Colon (tissue), 2 donors: Measurements from ENCODE around the gene ITGB8.
A peak's percentile ranks its signal among the peaks of the same experiment; 100 is the strongest.
"Not testable (repeated sequence)": the region's sequence is repeated elsewhere in the genome, so short reads cannot be mapped to it uniquely, and the experiment has no call there.

Source experiments
- FAIRE-seq: peaks from 2 replicates; lab custom pipeline; 2012; peaks lifted over from hg19 to GRCh38; lab: Jason Lieb, UNC
- donor health status: control.
- donor health status: control.

The ITGB8 gene

DNA sequence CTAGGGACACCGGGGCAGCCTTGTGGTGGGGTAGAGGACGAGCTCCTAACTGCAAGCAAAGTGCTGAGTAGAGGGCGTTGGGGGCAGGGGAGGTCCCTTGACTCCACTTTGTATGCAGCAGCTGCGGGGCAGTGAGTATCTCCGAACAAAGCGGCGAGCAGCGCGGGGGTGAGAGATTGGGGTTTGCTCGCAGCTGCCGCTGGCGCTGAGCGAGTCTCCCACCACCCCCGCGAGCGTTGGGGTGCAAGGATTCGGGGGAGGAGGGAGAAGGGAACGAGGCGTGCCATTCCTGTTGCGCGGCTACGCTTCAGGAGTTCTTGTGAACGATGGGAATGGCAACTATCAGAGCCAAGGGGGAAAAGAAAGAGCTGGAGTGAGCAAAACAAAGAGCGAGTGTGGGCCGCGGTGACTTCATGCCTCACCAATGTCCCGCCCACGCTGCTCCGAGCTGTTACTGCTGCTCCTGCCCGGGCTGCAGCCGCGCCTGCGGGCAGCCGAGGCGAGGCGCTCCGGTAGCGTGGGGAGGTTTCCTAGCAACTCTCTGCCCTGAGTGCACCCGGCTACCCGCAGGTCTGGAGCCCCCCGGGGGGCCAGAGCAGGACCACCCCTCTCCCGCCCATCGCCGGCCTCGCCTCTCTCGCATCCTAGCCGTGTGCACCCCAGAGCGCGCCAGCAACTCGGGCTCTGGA lies at the start of gene ITGB8:
Gene ITGB8 (plus strand): TSS at position 662 of the 689 bp plus-strand sequence. CDS start 907 bp downstream, outside the sequence.
- no peak for FAIRE-seq

- FAIRE-seq = no peak
Observed at GRCh38 chr7:20282959-20283358, 47.7 kb upstream of the ITGB8 start.

DNA sequence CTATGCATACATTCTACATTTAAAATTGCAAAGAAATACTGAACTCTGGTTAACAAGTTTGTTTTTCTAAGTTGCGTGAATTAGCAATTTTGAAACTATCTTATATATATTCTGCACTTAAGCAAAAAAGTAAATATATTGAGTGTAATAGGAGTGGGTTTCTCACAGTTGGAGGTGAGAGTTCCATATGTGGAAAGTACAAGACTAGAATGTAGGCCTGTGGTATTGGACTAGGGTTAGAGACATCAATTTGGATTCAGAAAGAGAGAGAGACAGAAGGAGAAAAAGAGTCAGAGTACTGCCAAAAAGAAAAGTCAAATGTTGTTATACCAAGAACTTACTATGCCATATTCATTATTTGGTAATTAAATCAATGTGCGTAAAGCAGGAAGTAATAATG lies 47.3 kb upstream of the ITGB8 start:
- FAIRE-seq = no peak

DNA sequence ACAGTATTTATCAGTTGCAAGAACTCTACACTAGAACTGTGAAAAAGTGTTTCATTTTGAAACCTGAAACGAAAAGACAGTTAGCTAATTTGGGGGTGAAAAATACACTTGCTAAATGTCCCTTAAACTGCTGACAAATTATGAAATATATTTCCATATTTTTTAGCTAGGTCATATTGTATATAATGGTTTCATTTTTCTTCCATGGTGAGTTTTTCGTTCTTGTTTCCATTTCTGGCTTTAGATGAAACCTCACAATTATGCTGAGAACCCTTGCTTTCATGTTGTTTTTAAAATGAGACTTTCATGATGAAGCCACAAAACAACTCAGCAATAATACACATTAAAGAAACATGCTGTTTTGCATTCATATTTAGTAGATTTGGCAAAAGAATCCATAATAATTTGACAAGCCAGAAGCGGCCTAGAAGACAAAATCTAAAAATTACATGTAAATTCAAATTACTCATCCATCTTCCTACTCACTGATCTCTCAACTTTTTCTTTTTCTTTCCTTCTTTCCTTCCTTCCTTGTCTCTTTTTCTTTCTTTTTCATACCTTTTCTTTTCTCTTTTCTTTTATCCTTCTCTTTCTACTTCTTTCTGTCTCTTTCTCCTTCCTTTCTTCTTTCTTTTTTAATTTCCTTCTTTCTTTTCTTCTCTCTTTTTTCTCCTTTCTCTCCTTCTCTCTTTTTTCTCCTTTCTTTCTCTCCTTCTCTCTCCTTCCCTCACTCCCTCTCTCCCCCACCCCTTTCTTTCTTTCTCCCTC lies 46.5 kb upstream of the ITGB8 start:
- FAIRE-seq = no peak

DNA sequence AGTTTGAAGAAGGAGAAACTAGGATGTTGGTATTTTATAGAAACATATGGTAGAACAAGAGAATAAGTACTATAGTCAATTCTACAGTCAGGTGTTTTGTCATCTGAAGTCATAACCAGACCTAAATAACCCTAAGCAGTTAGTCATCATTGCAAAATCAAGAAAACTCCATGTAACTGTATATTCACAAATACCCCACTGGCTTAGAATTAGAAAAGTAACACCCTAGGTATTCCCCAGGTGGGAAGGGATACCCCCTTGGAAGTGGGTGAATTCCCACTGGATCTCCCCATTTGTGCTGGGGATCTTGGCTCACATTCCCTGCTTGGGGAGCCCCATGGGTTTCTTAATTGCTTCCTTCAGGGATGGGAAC lies 45.9 kb upstream of the ITGB8 start:
- no peak for FAIRE-seq

DNA sequence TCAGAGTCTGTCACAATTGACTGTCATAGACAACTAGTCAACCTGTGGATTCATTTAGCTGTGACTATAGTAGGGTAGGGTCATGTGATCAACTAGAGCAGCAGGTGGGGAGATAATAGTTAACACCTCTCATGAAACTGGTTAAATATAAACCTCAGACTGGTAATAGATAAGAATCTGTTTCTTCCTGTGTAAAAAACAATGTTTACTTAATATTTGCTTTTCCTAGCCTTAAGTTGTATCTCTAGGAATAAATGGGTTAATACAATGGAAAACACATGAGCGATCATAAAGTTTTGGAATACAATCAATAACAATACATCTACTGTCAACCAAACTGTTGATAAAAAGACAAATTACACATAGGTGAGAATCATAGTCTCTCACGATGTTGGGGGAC lies 43.4 kb upstream of the ITGB8 start:
- no peak for FAIRE-seq

GRCh38 chr7:20288036-20288435 lies 42.7 kb upstream of the ITGB8 start:
- FAIRE-seq = no peak

- no peak for FAIRE-seq
Observed at GRCh38 chr7:20290505-20291111, 40.1 kb upstream of the ITGB8 start.

DNA sequence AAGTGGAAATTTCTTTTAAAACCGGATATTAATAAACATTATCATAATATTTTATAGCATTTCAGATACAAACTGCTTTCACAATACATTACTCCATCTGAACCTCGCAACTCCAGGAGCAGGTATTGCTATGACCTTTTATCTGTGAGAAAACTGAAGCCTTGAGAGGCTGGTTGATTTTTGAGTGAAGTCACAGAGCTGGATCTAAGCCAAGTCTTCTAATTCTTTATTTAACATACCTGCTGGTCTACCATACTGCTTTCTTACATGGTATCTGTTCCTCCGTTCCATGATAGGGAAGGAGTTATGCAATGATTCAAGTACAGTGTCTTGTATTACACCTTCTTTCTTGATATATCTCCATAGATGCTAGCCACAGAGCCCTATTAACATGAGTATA lies 37.4 kb upstream of the ITGB8 start:
- FAIRE-seq = no peak

DNA sequence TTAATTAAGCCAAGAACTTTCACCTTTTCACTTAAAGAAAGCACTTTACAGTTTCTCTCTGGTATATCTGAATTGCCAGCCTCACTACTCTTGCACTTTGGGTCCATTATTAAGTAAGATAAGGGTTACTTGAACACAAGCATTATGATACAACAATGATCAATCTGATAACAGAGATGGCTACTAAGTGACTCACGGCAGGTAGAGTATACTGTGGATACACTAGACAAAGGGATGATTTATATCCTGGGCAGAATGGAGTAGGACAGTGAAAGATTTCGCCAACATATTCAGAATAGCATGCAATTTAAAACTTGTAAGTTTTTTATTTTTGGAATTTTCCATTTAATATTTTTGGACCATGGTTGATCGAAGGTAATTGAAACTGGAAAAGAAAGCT lies 34.3 kb upstream of the ITGB8 start:
- FAIRE-seq = no peak

DNA sequence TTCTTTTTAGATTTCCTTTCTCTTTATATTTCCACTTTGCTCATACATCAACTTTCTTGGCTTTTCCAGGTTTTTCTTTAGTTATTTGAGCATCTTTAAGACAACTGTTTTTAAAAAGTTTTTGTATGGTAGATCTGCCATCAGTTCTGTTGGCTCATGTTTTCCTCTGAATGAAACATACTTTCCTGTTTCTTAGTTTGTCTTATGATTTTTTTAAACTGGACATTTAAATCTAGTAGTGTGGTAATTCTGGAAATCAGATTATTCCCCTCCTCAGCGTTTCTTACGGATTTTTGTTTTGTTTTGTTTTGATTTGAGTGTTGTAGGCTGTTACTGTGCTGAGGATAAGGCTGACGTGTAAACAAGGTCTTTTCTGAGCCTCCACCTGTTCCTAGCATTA lies 33.8 kb upstream of the ITGB8 start:
- peak; percentile 10 for FAIRE-seq

- FAIRE-seq = no peak
Observed at GRCh38 chr7:20298486-20298901, 32.2 kb upstream of the ITGB8 start.

DNA sequence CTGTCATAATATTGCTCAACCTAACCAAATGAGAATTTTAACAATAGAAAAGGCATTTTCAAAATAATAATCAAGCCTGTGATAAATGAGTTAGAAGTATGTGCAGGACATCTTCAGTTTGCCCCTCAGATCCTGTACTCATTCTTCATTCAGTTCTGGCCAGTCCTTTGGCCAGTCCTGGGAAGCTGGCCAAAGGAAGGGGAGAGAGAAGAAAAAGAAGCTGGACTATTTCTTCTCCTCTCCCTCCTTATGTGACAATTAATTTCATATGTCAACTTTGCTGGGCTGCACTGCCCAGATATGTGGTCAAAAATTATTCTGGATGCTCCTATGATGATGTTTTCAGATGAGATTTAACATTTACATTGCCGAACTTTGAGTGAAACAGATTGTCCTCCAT lies 31.6 kb upstream of the ITGB8 start:
- FAIRE-seq = no peak

GRCh38 chr7:20299647-20300312 lies 30.9 kb upstream of the ITGB8 start:
- no peak for FAIRE-seq

GRCh38 chr7:20301311-20301939 lies 29.3 kb upstream of the ITGB8 start:
- no peak for FAIRE-seq

GRCh38 chr7:20302300-20302699 lies 28.4 kb upstream of the ITGB8 start:
- FAIRE-seq = not testable (repeated sequence)

DNA sequence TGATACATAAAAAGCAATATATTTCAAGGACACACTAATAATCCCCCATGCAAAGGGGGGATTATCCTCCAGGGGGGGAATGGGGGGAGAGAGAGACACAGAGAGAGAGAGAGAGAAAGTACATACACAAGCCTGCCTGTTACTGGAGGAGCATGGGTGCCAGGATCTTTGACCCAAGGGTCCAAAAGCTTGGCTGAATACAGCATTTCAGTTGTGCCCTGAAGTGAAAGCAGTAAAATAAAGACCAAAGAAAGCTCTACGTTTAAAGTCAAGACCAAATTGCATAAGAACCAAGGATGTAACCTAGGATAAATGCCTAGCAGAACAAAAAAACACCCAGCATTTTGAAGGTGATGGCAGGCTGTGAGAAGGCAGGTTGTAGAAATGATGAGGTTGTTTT lies 27.8 kb upstream of the ITGB8 start:
- FAIRE-seq = no peak

DNA sequence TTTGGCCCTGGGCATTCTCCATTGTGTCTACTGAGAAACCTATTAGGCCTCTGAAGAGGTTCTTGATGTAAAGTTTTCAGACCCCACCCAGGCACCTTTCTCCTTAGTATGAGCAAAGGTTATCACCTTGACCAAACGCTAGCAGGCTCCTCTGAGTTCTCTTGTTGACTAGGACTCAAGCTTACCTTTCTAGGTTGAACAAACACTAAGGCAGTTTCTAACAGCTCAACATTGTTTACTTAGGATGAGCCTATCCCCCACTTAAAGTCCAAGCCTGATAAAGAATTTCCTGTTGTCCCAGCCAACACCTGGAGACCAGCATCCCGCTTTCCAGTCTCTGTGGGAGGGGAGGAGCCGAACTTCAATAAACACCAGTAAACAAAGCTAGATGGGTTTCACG lies 26.3 kb upstream of the ITGB8 start:
- FAIRE-seq = no peak

GRCh38 chr7:20305726-20306125 lies 25.0 kb upstream of the ITGB8 start:
- no peak for FAIRE-seq

- no peak for FAIRE-seq
Observed at GRCh38 chr7:20306180-20306946, 24.3 kb upstream of the ITGB8 start.

DNA sequence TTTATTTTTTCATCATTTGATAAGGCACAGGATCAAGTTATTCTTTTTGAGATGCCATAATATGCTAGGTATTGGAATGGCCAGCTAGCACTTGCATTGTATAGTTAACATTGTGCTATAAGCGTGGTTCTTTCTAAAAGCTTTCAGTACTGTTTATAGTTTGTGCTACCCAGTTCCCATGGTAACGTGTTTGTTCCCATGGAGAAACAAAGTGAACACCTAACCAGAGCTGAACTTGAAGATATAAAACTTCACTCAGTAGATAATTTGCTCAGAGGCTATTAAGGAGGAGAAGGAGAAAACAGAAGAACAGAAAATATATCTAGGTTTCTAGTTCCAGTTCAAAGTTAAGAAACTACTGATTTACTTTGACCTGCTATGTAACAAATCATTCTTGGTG lies 23.6 kb upstream of the ITGB8 start:
- no peak for FAIRE-seq

- FAIRE-seq = no peak
Observed at GRCh38 chr7:20307901-20308300, 22.8 kb upstream of the ITGB8 start.
